HEK293T (cell line): ENCODE measurements around the gene MTF2.

Experiments used
- FOXK2 ChIP-seq: fragments of 450-650 bp; IDR thresholded peaks from 2 replicates; pipeline ENCODE4 v1.6.1; 2016; ENCODE audit warnings: mild to moderate bottlenecking
- SP1 ChIP-seq: fragments of 450-650 bp; IDR thresholded peaks from 2 replicates; pipeline ENCODE4 v1.6.1; 2017

DNA sequence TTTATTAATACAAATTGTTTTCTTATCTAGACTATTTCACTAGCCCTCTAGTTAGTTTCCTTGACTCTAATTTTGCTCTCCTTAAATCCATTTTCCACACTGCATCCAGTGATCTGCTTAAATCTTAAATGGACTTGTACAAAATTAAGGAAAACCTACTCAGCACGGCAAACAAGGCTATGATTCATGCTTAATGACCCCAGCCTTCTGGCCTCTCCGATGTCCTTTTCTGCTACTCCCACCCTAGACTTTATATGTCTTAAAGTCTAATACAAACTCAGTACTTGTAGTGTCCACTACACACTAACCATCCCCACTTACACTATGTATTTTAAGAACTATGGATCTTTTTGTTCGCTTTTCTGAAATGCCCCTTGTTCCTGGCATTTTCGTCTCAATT is 98.9 kb downstream of the MTF2 start:
- TF ChIP-seq SP1 (no peak), FOXK2 (no peak)
